HTR-8/SVneo (cell line): ENCODE results near the gene CDKN2B.

Experiments
- DNase-seq: peaks from one replicate; pipeline ENCODE4 v3.0.0; 2011; ENCODE audit warnings: low spot score, mixed read lengths; ENCODE audit not compliant: insufficient read length
- FAIRE-seq: peaks from 2 replicates; lab custom pipeline; 2011; peaks lifted over from hg19 to GRCh38; lab: Jason Lieb, UNC

CDKN2B gene

GRCh38 chr9:22036866-22037626, 27.9 kb upstream of the CDKN2B start:
- no peak for FAIRE-seq

GRCh38 chr9:22035591-22036011, 26.5 kb upstream of the CDKN2B start:
- FAIRE-seq (no peak), DNase-seq (no peak)

More at GRCh38 chr9:22036866-22037626, 27.9 kb upstream of the CDKN2B start:
- DNase-seq, result no peak

GRCh38 chr9:22033012-22033630, 24.0 kb upstream of the CDKN2B start:
- DNase-seq, result no peak
- FAIRE-seq, result no peak

GRCh38 chr9:22031655-22032411, 22.7 kb upstream of the CDKN2B start:
- no peak for DNase-seq
- FAIRE-seq, result no peak

GRCh38 chr9:22030101-22030598, 21.0 kb upstream of the CDKN2B start:
- peak; percentile 38 for FAIRE-seq
- DNase-seq, result peak; percentile 22

GRCh38 chr9:22029231-22029630, 20.1 kb upstream of the CDKN2B start:
- no peak for DNase-seq

GRCh38 chr9:22028394-22028793, 19.3 kb upstream of the CDKN2B start:
- no peak for FAIRE-seq
- DNase-seq, result no peak

More at GRCh38 chr9:22029231-22029630, 20.1 kb upstream of the CDKN2B start:
- no peak for FAIRE-seq

GRCh38 chr9:22026696-22027095, 17.6 kb upstream of the CDKN2B start:
- DNase-seq (no peak), FAIRE-seq (no peak)

- DNase-seq (no peak), FAIRE-seq (no peak)
These were observed 13.3 kb upstream of the CDKN2B start for GRCh38 chr9:22022396-22022795.

GRCh38 chr9:22010866-22011625, 1.9 kb upstream of the CDKN2B start:
- FAIRE-seq, result no peak
- DNase-seq, result no peak

GRCh38 chr9:22009506-22009867, 382 bp upstream of the CDKN2B start:
- DNase-seq, result no peak
- no peak for FAIRE-seq

GRCh38 chr9:22008384-22008716, 755 bp downstream of the CDKN2B start:
- FAIRE-seq, result no peak
- DNase-seq, result no peak

- FAIRE-seq (no peak), DNase-seq (no peak)
These were observed 3.2 kb downstream of the CDKN2B start for GRCh38 chr9:22005702-22006606.

GRCh38 chr9:22005021-22005701, 3.9 kb downstream of the CDKN2B start:
- no peak for DNase-seq
- FAIRE-seq, result no peak

- DNase-seq, result no peak
- FAIRE-seq, result no peak
These were observed 7.1 kb downstream of the CDKN2B start for GRCh38 chr9:22002038-22002437.

- no peak for FAIRE-seq
- no peak for DNase-seq
These were observed 11.1 kb downstream of the CDKN2B start for GRCh38 chr9:21998026-21998425.

- DNase-seq (no peak), FAIRE-seq (no peak)
These were observed 11.6 kb downstream of the CDKN2B start for GRCh38 chr9:21997480-21997879.

- DNase-seq, result no peak
- FAIRE-seq, result no peak
These were observed 12.2 kb downstream of the CDKN2B start for GRCh38 chr9:21996858-21997257.

- FAIRE-seq (no peak), DNase-seq (no peak)
These were observed 12.7 kb downstream of the CDKN2B start for GRCh38 chr9:21996438-21996837.
